ENCODE results near the gene DIP2C. TPM values are rescaled to one million over a fixed set of nuclear protein-coding genes. Genes with fewer than 3 reads are reported as not detected.

Gene DIP2C
- total RNA-seq, 6 experiments from 2014 or later, result 23.2 to 28.9 (median 26.3) TPM

- H3K27me3 Mint-ChIP-seq (ENCODE audit: insufficient read depth), result peaks cover 5% of the 10 kb centered on the region
- H3K36me3 Mint-ChIP-seq (ENCODE audit: low read depth), result peaks cover 16% of the 10 kb centered on the region
- DNase-seq, result no peak
- H3K9me3 Mint-ChIP-seq, result no peaks in the 10 kb centered on the region
- TF ChIP-seq CTCF (IDR thresholded peaks at IDR 0.05), result no peak
- H3K4me3 Mint-ChIP-seq, result no peak overlapping the region
- no peak overlapping the region for H3K27ac Mint-ChIP-seq
- peaks cover 30% of the 10 kb centered on the region for H3K4me1 Mint-ChIP-seq (ENCODE audit: low read depth)
Observed at GRCh38 chr10:546451-546850, 143.0 kb downstream of the DIP2C start.

- no peaks in the 10 kb centered on the region for H3K9me3 Mint-ChIP-seq
- TF ChIP-seq CTCF (IDR thresholded peaks at IDR 0.05), result no peak
- H3K27ac Mint-ChIP-seq, result no peak overlapping the region
- H3K4me3 Mint-ChIP-seq, result no peak overlapping the region
- peaks cover 5% of the 10 kb centered on the region for H3K27me3 Mint-ChIP-seq (ENCODE audit: insufficient read depth)
- peaks cover 44% of the 10 kb centered on the region for H3K4me1 Mint-ChIP-seq (ENCODE audit: low read depth)
- DNase-seq, result no peak
- peaks cover 16% of the 10 kb centered on the region for H3K36me3 Mint-ChIP-seq (ENCODE audit: low read depth)
Observed at GRCh38 chr10:543862-544822, 145.3 kb downstream of the DIP2C start.

DNA sequence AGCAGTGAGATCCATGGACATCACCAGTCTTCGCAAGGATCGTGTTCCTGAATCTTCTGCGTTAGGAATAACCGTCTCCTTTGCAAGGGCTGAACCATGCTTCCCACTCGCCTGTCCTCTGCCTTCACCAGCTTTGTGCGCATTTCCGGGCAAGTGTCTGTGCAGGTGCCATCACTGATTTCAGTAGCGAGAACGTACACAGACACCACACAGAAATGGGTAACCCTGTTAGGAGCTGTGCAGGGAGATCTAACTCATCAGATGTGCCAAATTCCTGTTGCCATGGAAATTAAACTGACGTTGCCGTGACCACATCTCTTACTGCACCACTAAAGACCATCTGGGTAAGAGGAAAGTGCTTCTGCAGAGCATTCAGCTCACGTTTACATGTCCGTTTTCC is 146.3 kb downstream of the DIP2C start:
- Mint-ChIP-seq H3K27ac (no peak overlapping the region), H3K9me3 (no peaks in the 10 kb centered on the region), H3K4me1 (ENCODE audit: low read depth) (peaks cover 51% of the 10 kb centered on the region), H3K4me3 (no peak overlapping the region), H3K36me3 (ENCODE audit: low read depth) (peaks cover 16% of the 10 kb centered on the region), H3K27me3 (ENCODE audit: insufficient read depth) (peaks cover 5% of the 10 kb centered on the region)
- no peak for TF ChIP-seq CTCF (IDR thresholded peaks at IDR 0.05)
- no peak for DNase-seq

- Mint-ChIP-seq H3K9me3 (no peaks in the 10 kb centered on the region), H3K4me1 (ENCODE audit: low read depth) (peaks cover 45% of the 10 kb centered on the region), H3K36me3 (ENCODE audit: low read depth) (peaks cover 16% of the 10 kb centered on the region), H3K27me3 (ENCODE audit: insufficient read depth) (peaks cover 5% of the 10 kb centered on the region), H3K4me3 (no peak overlapping the region), H3K27ac (peak overlapping the region; percentile 33; the same call in 1 of the 2 replicates)
- no peak for TF ChIP-seq CTCF (IDR thresholded peaks at IDR 0.05)
- no peak for DNase-seq
Observed at GRCh38 chr10:541750-542371, 147.6 kb downstream of the DIP2C start.

- no peak for TF ChIP-seq CTCF (IDR thresholded peaks at IDR 0.05)
- H3K4me1 Mint-ChIP-seq (ENCODE audit: low read depth), result peaks cover 48% of the 10 kb centered on the region
Observed at GRCh38 chr10:541041-541440, 148.4 kb downstream of the DIP2C start.

More at GRCh38 chr10:541041-541440, 148.4 kb downstream of the DIP2C start:
- DNase-seq, result no peak
- H3K9me3 Mint-ChIP-seq, result no peaks in the 10 kb centered on the region
- peaks cover 6% of the 10 kb centered on the region for H3K27me3 Mint-ChIP-seq (ENCODE audit: insufficient read depth)
- H3K4me3 Mint-ChIP-seq, result no peak overlapping the region
- peaks cover 16% of the 10 kb centered on the region for H3K36me3 Mint-ChIP-seq (ENCODE audit: low read depth)
- H3K27ac Mint-ChIP-seq, result no peak overlapping the region

Data from HFFc6 (cell line).